ENCODE data around the gene ADARB2.

DNA sequence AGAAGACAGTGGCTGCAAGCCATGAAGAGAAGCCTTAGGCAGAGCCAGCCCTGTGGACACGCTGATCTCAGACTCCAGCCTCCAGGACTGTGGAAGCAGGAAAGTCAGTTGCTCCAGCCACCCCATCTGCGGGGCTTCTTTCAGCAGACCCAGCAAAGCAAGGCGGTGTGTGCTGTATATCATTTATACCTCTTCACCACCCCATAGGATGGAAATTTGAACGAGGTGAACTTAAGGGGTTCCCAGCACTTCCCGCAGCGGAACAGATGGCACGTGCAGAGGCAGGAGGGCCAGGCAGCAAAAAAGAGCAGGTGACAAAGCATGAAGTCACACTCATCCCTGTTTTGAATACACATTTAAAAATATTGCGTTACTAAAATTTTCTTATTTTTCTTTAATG lies 159.4 kb downstream of the ADARB2 start:
- no peak for TF ChIP-seq POLR2A (IDR thresholded peaks at IDR 0.05)
- TF ChIP-seq, protein P1, sequence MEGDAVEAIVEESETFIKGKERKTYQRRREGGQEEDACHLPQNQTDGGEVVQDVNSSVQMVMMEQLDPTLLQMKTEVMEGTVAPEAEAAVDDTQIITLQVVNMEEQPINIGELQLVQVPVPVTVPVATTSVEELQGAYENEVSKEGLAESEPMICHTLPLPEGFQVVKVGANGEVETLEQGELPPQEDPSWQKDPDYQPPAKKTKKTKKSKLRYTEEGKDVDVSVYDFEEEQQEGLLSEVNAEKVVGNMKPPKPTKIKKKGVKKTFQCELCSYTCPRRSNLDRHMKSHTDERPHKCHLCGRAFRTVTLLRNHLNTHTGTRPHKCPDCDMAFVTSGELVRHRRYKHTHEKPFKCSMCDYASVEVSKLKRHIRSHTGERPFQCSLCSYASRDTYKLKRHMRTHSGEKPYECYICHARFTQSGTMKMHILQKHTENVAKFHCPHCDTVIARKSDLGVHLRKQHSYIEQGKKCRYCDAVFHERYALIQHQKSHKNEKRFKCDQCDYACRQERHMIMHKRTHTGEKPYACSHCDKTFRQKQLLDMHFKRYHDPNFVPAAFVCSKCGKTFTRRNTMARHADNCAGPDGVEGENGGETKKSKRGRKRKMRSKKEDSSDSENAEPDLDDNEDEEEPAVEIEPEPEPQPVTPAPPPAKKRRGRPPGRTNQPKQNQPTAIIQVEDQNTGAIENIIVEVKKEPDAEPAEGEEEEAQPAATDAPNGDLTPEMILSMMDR (IDR thresholded peaks at IDR 0.05), result no peak
